Nephron (organoid): ENCODE results near the gene NIN.

Experiments used
- H3K27ac Mint-ChIP-seq, 3 experiments: 2 replicates each; pipeline ENCODE4 v1.8.0; 2020; ENCODE audit warnings: mixed read lengths in 3 of 3, mild to moderate bottlenecking in 2 of 3, moderate library complexity in 1 of 3
- H3K27me3 Mint-ChIP-seq: 2 replicates; pipeline ENCODE4 v1.8.0; 2021; ENCODE audit warnings: low read depth, mild to moderate bottlenecking, moderate library complexity, mixed read lengths
- H3K36me3 Mint-ChIP-seq: 2 replicates; pipeline ENCODE4 v1.8.0; 2020; ENCODE audit warnings: low read depth, mixed read lengths
- H3K4me1 Mint-ChIP-seq: 2 replicates; pipeline ENCODE4 v1.8.0; 2020; ENCODE audit warnings: mixed read lengths
- H3K4me3 Mint-ChIP-seq, 3 experiments: 2 replicates each; pipeline ENCODE4 v1.8.0; 2020; ENCODE audit warnings: mild to moderate bottlenecking in 3 of 3, mixed read lengths in 3 of 3, moderate library complexity in 2 of 3
- H3K9me3 Mint-ChIP-seq: 2 replicates; pipeline ENCODE4 v1.8.0; 2020; ENCODE audit warnings: mixed read lengths
- CTCF ChIP-seq, 3 experiments: fragments of 200-600 bp; sonication (generic); IDR thresholded peaks; one replicate each; pipeline ENCODE4 v1.5.0; 2021; ENCODE audit warnings: antibody characterized with exemption in 3 of 3; ENCODE audit not compliant: unreplicated experiment in 3 of 3

Gene NIN

GRCh38 chr14:50717811-50718210 lies 113.2 kb downstream of the NIN start:
- TF ChIP-seq CTCF (IDR thresholded peaks at IDR 0.05; ENCODE audit: unreplicated experiment in 3 of 3) = no peak
- Mint-ChIP-seq H3K36me3 (peaks cover 9% of the 10 kb centered on the region), H3K9me3 (no peaks in the 10 kb centered on the region), H3K4me3 (no peak overlapping the region), H3K4me1 (no peaks in the 10 kb centered on the region), H3K27me3 (no peaks in the 10 kb centered on the region), H3K27ac (no peak overlapping the region)

DNA sequence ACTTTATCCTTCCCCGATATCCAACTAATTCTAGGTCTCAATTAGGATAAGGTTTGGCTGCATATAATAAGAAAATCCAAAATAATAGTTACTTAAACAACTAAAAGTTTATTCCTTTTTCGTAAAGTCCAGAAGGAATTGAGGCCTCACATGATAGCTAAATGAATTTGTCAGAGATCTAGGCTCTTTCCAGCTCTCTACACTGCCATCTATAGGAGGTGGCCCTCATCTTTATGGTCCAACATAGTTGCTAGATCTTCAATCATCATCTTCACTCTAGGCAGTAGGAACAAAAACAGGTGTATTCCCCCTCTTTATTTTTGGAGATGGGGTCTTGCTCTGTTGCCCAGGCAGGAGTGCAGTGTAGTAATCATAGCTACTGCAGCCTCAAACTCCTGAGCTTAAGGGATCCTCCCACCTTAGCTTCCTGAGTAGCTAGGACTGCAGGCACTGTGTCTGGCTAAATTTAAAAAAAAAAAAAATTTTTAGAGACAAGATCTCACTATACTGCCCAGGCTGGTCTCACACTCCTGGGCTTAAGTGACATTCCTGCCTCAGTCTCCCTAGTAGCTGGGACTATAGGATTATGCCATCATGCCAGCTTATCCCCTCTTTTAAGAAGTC lies 116.4 kb downstream of the NIN start:
- peak in 1 of 3 experiments; percentile 15 for TF ChIP-seq CTCF (IDR thresholded peaks at IDR 0.05; ENCODE audit: unreplicated experiment in 3 of 3)
- H3K27me3 Mint-ChIP-seq = no peaks in the 10 kb centered on the region
- no peak overlapping the region for H3K4me3 Mint-ChIP-seq
- no peaks in the 10 kb centered on the region for H3K4me1 Mint-ChIP-seq
- no peaks in the 10 kb centered on the region for H3K9me3 Mint-ChIP-seq
- no peaks in the 10 kb centered on the region for H3K36me3 Mint-ChIP-seq
- H3K27ac Mint-ChIP-seq = no peak overlapping the region

GRCh38 chr14:50711043-50711442 lies 119.9 kb downstream of the NIN start:
- TF ChIP-seq CTCF (IDR thresholded peaks at IDR 0.05; ENCODE audit: unreplicated experiment in 3 of 3) = no peak
- H3K4me1 Mint-ChIP-seq = no peaks in the 10 kb centered on the region

GRCh38 chr14:50705026-50705593 lies 125.9 kb downstream of the NIN start:
- peaks cover 6% of the 10 kb centered on the region for H3K27me3 Mint-ChIP-seq
- no peak overlapping the region for H3K4me3 Mint-ChIP-seq
- no peaks in the 10 kb centered on the region for H3K4me1 Mint-ChIP-seq
- H3K36me3 Mint-ChIP-seq = no peaks in the 10 kb centered on the region
- H3K9me3 Mint-ChIP-seq = peaks cover 7% of the 10 kb centered on the region
- no peak for TF ChIP-seq CTCF (IDR thresholded peaks at IDR 0.05; ENCODE audit: unreplicated experiment in 3 of 3)
- H3K27ac Mint-ChIP-seq = no peak overlapping the region

More at GRCh38 chr14:50711043-50711442, 119.9 kb downstream of the NIN start:
- Mint-ChIP-seq H3K9me3 (no peaks in the 10 kb centered on the region), H3K27ac (no peak overlapping the region), H3K4me3 (no peak overlapping the region), H3K36me3 (no peaks in the 10 kb centered on the region), H3K27me3 (no peaks in the 10 kb centered on the region)

GRCh38 chr14:50704454-50705010 lies 126.4 kb downstream of the NIN start:
- Mint-ChIP-seq H3K9me3 (peaks cover 11% of the 10 kb centered on the region), H3K4me3 (no peak overlapping the region), H3K36me3 (no peaks in the 10 kb centered on the region), H3K27ac (no peak overlapping the region), H3K27me3 (peaks cover 6% of the 10 kb centered on the region), H3K4me1 (no peaks in the 10 kb centered on the region)
- TF ChIP-seq CTCF (IDR thresholded peaks at IDR 0.05; ENCODE audit: unreplicated experiment in 3 of 3) = no peak
